Posterior vena cava (tissue), 2 donors: Measurements from ENCODE around the gene CIZ1. TPM values are rescaled to one million over a fixed set of nuclear protein-coding genes. Genes with fewer than 3 reads are reported as not detected.
"Not testable (repeated sequence)": the region's sequence is repeated elsewhere in the genome, so short reads cannot be mapped to it uniquely, and the experiment has no call there.

Experiments used
- DNase-seq: peaks from one replicate; pipeline ENCODE4 v3.0.0-alpha.2; 2020; ENCODE audit warnings: low spot score
- intact Hi-C, 2 donors: fragments of 100-400 bp; cut with DNase I; formaldehyde crosslinking; loops; one replicate each; pipeline versions ENCODE4 v1.14.1 to v1.14.2; 2022 to 2023
- total RNA-seq, 2 donors: library from RNA; stranded (reverse); fragmentation: NEBNext Ultra II Directional; extraction: Animal tissue kit (Norgen Biotek cat#: 25700); gene quantifications; one replicate each; pipeline ENCODE4 v1.2.1, GENCODE V29; 2021
- donor health status: DM: yes; HTN: yes; CAD: no.
- donor health status: DM: yes; HTN: yes; CAD: no.

Gene CIZ1
- total RNA-seq, 2 donors from 2014 or later, result 88.3 to 99.4 TPM

DNA sequence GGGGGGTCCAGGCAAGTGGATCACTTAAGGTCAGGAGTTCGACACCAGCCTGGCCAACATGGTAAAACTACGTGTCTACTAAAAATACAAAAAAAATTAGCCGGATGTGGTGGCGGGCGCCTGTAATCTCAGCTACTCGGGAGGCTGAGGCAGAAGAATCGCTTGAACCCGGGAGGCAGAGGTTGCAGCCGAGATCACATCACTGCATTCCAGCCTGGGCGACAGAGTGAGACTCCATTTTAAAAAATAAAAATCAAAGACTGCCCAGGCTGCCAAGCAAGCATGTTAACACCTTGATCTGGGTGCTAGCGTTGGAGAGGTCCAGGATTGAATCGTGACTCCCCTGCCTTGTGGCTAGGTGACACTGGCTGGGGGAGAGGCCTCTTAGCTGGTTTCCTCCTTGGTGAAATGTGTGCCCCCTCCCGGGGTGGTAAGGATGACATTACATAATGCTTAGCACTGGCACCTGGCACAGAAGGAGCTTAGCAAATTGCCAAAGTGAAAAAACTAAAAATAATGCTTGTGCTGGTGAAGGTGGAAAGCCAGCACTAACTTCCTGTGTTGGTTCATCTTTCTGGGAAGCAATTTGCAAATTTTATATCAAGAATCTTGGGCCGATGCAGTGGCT lies 2.2 kb upstream of the CIZ1 start:
- intact Hi-C loops, result no loop called here
- DNase-seq, result no peak

- DNase-seq, result peak; percentile 96
- intact Hi-C loops, result no loop called here
Measured at GRCh38 chr9:128192601-128193371, 1.4 kb upstream of the CIZ1 start.

DNA sequence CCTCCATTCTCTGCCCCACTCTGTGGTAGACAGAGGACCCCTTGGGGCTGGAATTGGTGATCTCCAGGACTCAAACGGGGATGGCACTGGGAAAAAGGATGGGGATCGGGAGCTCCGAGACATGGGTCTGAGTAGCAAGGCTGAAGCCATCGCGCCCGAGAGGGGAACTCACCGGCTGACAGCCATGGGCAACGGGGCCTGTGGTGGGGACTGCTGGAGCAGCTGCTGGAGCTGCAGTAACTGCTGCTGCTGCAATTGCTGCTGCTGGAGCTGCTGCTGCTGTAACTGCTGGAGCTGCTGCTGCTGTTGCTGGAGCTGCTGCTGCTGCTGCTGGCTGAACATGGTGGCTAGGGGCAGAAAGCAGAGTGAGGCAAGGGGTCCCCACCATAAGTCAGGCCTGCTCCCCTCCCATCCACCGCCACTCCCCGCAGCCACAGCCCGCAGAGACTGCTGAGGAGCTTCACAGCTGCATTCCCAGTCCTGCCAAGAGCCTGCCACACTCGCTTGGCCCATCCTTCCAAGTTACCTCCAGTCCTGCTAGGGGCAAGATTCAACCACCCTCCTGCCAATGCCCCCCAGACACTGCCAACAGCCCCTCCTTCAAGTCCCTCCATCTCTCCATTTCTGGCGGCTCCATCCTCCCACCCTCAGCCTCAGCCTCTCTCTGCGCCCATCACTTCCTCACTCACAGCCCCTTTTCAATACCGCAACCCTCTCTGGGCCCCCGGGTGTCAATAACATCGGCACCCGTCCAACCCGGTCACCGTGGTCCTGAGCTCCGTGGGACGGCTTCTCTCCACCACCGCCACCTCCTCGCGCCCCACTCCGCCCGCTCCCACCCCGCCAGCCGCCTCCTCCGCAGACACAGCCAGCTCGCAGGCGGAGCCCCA lies 611 bp downstream of the CIZ1 start:
- intact Hi-C loops, result no loop called here
- no peak for DNase-seq

DNA sequence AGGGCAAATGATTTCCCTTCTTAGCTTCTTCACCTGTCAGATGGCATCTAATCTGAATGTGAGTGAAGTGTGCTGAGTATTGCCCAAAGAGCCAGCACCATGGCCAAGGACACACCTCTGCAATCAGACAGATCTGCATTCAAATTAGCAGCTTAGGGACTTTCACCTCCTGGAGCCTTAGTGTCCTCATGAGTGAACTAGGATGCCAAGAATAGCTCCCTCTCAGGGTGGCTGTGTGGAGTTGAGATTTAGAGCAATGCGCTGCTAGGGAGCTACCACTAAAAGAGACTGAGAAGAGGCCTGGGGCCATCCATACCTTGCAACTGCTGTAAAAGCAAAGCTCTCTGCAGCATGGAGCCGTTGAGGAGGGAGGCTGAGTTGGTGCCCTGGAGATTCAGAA lies 1.4 kb downstream of the CIZ1 start:
- no peak for DNase-seq
- intact Hi-C loops, result no loop called here

DNA sequence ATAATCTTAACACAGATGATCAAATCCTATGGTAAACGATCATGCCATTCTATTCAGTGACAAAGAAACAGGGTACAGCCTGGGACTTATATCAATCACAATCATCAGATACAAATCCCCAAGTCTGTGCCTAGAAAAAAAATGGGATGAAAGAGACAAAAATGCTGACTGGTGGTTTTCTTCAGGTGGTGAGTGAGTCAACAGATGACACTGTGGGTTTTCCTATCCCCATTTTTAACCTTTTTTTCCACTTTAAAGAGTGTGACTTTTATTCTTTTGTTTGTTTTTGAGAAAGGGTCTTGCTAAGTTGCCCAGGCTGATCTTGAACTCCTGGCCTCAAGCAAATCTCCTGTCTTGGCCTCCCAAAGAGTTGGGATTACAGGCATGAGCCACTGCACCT lies 3.2 kb downstream of the CIZ1 start:
- no peak for DNase-seq
- intact Hi-C loops, result no loop called here

- no peak for DNase-seq
- intact Hi-C loops, result no loop called here
Measured at GRCh38 chr9:128187361-128187760, 4.0 kb downstream of the CIZ1 start.

GRCh38 chr9:128185979-128186965 lies 5.1 kb downstream of the CIZ1 start:
- intact Hi-C loops, result no loop called here
- no peak for DNase-seq

DNA sequence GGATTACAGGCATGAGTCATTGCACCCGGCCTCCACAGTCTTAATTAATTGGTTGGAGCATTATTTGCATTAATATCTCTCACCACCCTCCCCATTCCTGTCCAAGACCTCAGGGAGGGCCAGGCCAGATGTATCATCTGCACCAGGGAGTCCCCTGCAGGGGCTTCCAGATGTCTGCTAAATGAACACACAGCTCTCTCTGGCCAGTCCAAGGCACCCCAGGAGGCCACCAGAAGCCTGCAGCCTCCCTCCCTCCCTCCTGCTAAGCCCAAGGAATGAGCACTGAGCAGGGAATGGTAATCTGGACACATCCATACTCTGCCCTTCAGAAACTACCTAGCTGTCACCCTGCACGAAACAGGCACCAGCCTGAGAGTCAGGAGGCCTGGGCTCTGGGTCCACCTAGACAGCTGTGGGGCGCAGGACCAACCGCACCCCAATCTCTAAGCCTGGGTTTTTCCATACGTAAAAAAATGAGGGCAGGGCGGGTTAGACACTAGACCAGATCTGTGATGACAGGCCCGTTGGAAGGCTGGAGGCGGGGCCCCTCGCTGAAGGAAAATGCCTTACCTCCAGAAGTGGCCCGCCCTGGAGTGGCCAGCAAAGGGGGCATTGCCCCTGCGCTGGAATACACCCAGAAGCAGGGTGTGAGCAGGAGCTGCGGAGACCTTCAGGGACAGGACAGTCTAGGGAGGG lies 8.3 kb downstream of the CIZ1 start:
- no peak for DNase-seq
- intact Hi-C loops, result no loop called here

GRCh38 chr9:128181480-128181879 lies 9.9 kb downstream of the CIZ1 start:
- intact Hi-C loops, result not testable (repeated sequence)

GRCh38 chr9:128180447-128180846 lies 10.9 kb downstream of the CIZ1 start:
- DNase-seq, result no peak
- intact Hi-C loops, result no loop called here

More at GRCh38 chr9:128181480-128181879, 9.9 kb downstream of the CIZ1 start:
- DNase-seq, result not testable (repeated sequence)

GRCh38 chr9:128180001-128180400 lies 11.4 kb downstream of the CIZ1 start:
- intact Hi-C loops, result no loop called here

DNA sequence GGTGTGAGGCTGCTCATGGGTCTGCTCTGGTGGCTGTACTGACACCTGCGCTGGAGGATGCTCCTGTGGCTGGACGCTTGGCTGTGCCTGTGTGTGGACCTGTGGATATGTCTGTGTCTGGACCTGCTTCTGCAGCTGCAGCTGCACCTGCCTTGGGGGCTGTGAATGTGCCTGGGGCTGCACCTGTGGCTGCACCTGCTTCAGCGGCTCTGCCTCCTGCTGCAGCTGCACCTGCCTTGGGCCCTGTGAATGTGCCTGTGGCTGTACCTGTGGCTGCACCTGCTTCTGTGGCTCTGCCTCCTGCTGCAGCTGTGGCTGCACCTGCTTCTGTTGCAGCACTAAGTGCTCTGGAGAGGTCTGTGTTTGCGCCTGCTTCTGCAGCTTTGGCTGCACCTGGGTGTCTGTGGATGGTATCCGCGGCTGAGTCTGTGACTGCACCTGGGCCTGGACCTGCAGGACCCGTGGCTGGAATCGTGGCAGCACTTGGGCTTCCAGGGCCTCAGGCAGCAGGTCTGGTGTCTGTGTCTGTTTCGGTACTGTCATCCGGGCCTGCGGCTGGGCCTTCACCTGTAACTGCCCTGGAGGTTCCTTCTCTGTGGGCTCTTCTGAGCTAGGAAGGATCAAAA lies 12.5 kb downstream of the CIZ1 start:
- intact Hi-C loops, result no loop called here
- DNase-seq, result no peak

More at GRCh38 chr9:128180001-128180400, 11.4 kb downstream of the CIZ1 start:
- DNase-seq, result no peak

GRCh38 chr9:128175726-128176125 lies 15.6 kb downstream of the CIZ1 start:
- intact Hi-C loops, result no loop called here
- DNase-seq, result no peak

GRCh38 chr9:128175102-128175563 lies 16.2 kb downstream of the CIZ1 start:
- intact Hi-C loops, result no loop called here
- no peak for DNase-seq

DNA sequence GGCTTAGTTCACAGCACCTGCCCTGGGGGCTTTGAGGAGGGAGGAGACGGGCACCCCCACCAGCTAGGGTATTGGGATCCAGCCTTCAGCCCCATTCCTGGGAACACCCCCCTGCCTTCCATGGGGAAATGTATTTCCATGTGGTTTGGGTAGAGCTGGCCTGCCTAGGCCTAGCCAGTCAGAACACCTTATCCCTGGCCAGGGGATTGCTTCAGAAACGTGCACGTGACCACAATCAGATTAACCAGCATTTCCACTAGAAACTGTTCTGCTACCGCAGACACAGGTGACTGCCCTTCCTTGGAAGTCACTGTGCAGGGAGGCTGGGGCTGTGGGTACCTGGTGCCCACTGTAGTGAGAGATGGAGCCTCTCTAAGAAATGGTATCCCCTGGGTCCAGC lies 17.3 kb downstream of the CIZ1 start:
- intact Hi-C loops, result no loop called here
- DNase-seq, result no peak

DNA sequence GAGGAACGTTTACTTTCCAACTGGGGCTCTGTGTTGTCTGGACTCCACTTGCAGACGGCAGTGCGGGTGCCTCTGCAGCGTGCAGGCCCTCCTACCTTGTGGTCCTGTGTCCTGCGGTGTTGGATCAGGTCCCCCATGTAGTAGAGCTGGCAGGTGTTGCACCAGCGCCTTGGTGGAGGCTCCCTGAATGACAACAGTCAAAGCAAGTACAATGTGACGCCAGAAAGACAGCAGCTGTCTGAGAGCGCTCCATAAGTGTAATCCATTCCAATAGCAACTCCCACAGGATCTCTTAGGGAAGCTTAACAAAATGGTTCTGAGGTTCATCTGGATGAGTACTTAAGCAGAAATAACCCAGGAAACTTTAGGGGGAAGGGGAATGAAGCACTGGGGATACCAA lies 21.4 kb downstream of the CIZ1 start:
- DNase-seq, result no peak
- intact Hi-C loops, result no loop called here

DNA sequence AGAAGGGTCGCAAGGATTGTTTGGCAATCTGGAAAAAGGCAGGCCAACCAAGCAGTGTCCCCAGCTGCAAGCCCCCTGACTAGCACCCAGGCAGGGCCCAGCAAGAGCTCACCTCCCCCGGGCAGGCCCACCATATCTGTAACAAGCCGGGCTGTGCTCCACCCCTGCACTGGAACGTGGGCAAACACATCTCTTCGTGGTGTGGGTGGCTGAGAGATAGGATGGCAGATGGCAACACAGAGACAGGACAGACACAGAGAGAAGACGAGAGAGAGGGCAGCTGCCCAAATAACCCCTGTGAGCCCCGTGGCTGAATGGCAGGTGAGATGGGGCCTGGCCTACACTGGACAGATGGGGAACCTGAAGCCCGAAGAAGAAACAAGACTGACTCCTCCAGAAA lies 21.9 kb downstream of the CIZ1 start:
- intact Hi-C loops, result no loop called here
- no peak for DNase-seq
